ENCODE data around the gene GNAI1.

- TF ChIP-seq EZH2phosphoT487 (IDR thresholded peaks at IDR 0.05; ENCODE audit: low read length) (no peak), EZH2 (optimal IDR thresholded peaks at IDR 0.05; ENCODE audit: low read depth, low read length) (no peak)
These were observed 46.9 kb upstream of the GNAI1 start for GRCh38 chr7:80087771-80088170.
